ENCODE measurements around the gene RAI1.

RAI1 gene

DNA sequence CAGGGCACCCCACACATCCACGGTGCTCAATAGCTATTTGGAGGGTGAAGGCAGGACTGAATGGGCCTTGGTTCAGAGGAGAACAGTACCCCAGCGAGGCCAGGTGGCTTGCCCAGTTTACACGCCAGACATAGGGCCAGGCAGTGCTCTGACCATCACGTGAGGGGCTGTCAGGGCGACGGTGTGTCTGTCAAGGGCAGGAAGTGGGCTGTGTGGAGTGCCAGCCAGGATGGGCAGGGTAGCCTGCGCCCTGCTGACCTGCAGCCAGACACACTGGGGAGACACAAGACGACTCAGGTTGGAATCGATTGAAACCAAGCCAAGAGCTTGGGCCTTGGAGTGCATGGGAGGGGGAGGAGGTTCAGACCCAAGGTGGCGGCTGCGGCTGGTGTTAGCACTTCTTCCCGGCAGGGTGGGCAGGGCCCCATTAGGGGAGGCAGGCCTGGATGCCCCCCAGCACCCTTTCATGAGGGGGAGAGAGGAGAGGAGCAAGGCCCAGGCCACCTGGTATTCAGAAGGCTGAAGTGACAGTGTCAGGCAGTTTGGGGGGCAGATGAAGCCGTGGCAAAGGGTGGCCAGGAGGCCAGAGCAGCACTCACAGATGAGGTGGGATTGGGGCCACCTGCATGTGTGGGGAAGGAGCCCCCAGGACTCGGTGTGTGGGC lies 87.3 kb downstream of the RAI1 start:
- no peak overlapping the region for H3K4me3 ChIP-seq (ENCODE audit: low read depth, low read length)
- TF ChIP-seq, protein P1, sequence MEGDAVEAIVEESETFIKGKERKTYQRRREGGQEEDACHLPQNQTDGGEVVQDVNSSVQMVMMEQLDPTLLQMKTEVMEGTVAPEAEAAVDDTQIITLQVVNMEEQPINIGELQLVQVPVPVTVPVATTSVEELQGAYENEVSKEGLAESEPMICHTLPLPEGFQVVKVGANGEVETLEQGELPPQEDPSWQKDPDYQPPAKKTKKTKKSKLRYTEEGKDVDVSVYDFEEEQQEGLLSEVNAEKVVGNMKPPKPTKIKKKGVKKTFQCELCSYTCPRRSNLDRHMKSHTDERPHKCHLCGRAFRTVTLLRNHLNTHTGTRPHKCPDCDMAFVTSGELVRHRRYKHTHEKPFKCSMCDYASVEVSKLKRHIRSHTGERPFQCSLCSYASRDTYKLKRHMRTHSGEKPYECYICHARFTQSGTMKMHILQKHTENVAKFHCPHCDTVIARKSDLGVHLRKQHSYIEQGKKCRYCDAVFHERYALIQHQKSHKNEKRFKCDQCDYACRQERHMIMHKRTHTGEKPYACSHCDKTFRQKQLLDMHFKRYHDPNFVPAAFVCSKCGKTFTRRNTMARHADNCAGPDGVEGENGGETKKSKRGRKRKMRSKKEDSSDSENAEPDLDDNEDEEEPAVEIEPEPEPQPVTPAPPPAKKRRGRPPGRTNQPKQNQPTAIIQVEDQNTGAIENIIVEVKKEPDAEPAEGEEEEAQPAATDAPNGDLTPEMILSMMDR (IDR thresholded peaks at IDR 0.05; ENCODE audit: low read depth, low read length) = no peak

DNA sequence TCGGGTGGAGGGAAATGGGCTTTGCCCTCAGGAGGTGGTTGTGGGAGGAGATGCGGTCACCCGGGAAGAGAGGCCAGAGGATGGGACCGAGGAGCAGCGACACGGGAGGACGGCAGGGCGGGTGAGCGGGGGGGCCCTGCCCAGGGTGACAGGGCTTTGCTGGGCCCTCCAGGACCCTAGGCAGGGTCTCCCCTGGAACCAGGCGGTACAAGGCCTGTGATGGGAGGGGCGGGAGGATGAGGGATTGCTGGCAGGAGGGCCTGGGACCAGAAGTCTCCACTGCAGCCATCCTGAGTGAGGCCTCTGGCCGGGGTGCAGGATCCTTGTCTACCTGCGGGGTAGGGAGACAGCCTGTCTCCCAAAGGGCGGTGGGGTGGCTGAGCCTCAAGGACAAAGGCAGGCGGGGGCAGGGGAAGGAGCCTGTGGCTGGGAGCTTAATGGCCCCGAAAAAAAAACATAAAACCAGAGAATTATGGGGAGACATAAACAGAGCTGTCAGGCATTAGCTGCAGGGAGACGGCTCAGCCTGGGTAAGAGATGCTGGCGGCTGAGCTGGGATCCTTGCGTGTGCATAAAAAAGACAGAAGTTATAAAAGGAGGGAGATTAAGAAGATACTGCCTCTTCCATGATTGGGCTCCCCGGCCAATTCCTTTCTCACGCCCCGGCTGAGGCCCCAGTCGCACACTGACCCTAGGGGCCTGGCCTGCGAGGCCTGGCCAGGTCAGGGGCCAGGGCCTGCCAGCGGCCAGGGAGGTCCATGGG lies 88.8 kb downstream of the RAI1 start:
- H3K4me3 ChIP-seq (ENCODE audit: low read depth, low read length) = no peak overlapping the region
- TF ChIP-seq, protein P1 (IDR thresholded peaks at IDR 0.05; ENCODE audit: low read depth, low read length) = no peak

DNA sequence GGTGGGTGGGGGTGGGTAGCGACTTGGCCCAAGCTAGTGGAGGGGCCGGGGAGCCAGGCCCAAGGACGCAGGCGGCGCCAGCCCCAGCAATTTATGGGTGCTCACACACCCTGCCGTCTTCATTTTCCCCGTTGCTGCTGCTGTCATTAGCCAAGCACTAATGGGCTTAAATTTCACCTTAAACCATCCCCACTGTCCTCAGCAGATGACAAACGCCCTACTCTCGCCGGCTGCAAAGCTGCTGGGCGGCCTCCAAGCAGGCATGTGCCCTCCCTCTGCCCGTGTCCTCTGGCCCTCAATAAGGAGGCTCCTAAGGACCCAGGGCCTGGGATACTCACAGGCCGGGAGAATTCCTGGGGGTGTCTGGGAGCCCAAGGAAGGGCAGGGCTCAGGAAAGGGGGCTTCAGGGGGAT lies 89.4 kb downstream of the RAI1 start:
- TF ChIP-seq, protein P1 (IDR thresholded peaks at IDR 0.05; ENCODE audit: low read depth, low read length) = no peak
- H3K4me3 ChIP-seq (ENCODE audit: low read depth, low read length) = no peak overlapping the region

DNA sequence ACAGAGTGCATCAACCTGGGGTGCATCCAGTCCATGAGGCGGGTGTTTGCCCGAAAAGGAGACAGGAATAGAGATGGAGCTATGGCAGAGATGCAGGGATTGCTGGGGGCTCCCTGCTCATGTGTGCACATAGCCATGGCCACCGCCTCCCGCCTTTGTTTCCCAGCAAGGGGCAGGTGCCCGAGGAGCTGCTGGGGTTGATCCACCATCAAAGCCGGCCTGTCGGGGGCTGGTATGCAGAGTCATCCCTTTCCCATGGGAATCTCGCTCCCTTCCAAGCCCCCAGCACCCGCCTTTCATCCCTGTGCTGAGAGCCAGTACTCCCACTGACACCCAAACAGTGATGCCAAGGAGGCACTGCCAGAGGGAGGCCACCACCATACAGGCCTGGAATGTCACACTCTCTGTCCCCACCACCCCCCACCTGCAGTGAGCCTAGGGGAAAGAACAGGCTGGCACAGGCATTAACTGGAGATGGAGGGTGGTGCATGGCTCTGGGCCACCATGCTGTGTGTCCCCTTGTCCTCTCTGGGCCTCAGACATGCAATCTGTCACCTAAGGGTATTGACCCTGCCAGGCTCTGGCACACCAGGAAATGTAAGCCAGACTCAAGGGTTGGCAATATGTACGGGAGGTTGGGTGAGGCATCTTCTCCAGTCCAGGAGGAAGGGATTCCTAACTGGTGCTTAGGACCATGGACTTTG lies 90.4 kb downstream of the RAI1 start:
- TF ChIP-seq, protein P1 (IDR thresholded peaks at IDR 0.05; ENCODE audit: low read depth, low read length) = no peak
- no peak overlapping the region for H3K4me3 ChIP-seq (ENCODE audit: low read depth, low read length)

DNA sequence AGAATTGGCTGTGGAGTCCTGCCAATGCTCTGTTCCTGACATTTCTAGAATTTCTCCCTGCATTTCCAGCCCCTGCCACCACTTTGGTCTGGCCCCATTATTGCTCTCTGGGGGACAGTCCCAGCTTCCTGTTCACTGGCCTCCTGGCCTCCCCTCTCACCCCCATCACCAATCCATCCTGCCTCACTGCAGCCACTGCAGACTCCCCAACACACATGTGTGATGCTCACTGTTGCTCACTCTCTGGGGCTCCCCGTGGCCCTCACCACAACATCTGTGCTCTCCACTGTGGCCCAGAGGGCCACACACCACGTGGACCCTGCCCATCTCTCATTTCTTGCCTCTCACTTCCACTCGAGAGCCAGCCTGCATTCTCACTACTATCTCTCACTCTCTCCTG lies 91.0 kb downstream of the RAI1 start:
- TF ChIP-seq, protein P1 (IDR thresholded peaks at IDR 0.05; ENCODE audit: low read depth, low read length) = no peak
- no peak overlapping the region for H3K4me3 ChIP-seq (ENCODE audit: low read depth, low read length)

DNA sequence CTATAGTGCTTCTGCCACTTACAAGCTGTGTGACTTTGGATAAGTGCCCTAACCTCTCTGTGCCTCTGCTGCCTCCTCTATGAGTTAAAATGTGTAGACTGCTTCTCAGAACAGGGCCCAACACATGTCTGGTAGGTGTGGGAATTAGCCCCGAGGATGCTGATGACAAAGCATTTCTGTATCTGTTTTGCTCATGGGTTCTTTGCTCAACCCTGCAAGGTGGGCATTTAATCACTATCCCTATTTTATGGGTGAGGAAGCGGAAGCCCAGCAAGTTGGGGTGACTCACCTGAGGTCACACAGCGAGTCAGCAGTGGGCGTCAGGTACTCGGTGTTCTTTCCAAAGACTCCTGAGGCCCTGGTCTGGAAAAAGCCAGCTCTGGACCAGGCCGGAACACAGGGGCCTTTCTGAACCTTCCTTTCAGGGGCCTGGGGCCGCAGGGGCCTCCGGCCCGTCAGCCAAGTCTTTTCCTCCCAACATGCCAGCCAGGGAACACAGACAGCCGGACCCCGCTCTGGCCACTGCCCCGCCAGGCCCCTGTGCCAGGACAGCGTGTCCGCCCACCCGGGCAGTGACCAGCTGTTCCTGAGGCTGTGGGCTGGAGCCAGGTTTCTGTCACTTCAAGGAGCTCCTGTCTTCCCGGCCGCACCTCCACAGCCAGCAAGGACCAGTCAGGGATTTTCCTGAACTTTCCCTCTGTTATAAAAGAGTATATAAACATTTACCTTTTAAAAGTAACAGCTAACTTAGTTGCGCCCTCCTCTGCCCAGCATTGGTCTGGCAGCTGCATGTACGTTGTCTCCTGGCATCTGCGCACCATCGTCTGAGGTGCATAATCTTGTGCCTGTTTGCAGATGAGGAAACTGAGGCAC lies 93.0 kb downstream of the RAI1 start:
- H3K4me3 ChIP-seq (ENCODE audit: low read depth, low read length) = no peak overlapping the region
- TF ChIP-seq, protein P1 (IDR thresholded peaks at IDR 0.05; ENCODE audit: low read depth, low read length) = no peak
